Right ventricle myocardium inferior (tissue), 1 donor: Measurements from ENCODE around the gene AMDHD2. TPM values are rescaled to one million over a fixed set of nuclear protein-coding genes. Genes with fewer than 3 reads are reported as not detected.
A peak's percentile ranks its signal among the peaks of the same experiment; 100 is the strongest.

Experiments used
- ATAC-seq: fragments of 200-7000 bp; cut with Tn5 transposase; one replicate; pipeline ENCODE4 v1.9.1; 2020; ENCODE audit warnings: mild to moderate bottlenecking, moderate library complexity
- DNase-seq: peaks from one replicate; pipeline ENCODE4 v3.0.0; 2021; ENCODE audit errors: missing footprints
- intact Hi-C: fragments of 100-400 bp; cut with DNase I; formaldehyde crosslinking; loops from one replicate; pipeline ENCODE4 v1.11.0; 2022
- total RNA-seq: library from RNA; stranded (reverse); fragmentation: NEBNext Ultra II Directional; extraction: Animal tissue kit (Norgen Biotek cat#: 25700); gene quantifications from one replicate; pipeline ENCODE4 v1.2.1, GENCODE V29; 2021
- donor health status: DM: no; HTN: yes; CAD: no; lungs with severe emphysema.

Gene AMDHD2
- total RNA-seq, 1 donor from 2014 or later, result 16.2 TPM

GRCh38 chr16:2480948-2481347 is 39.2 kb upstream of the AMDHD2 start:
- no peak for ATAC-seq
- intact Hi-C loops, result no loop called here
- peak; percentile 57 for DNase-seq

GRCh38 chr16:2481676-2482075 is 38.5 kb upstream of the AMDHD2 start:
- DNase-seq (peak; percentile 16), ATAC-seq (no peak)
- intact Hi-C loops, result no loop called here

DNA sequence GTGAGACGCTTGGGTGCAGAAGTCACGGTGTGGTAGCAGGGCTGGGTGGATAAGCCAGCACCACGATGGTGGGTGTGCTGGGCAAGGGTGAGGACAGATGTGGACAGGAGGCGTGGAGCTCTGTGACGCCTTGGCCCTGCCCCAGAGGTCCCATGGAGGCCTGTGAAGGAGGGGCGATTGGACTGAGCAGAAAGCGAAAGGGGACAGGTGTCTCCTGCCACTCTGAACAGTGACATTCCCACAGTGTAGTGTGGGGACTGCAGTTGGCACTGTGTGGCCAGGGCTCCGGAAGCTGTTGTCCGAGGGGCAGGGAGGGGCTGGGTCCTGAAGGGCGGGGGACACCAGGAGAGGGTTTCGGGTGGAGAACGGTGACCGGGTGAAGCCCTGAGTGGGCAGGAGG is 37.9 kb upstream of the AMDHD2 start:
- peak; percentile 39 for DNase-seq
- intact Hi-C loops, result no loop called here

DNA sequence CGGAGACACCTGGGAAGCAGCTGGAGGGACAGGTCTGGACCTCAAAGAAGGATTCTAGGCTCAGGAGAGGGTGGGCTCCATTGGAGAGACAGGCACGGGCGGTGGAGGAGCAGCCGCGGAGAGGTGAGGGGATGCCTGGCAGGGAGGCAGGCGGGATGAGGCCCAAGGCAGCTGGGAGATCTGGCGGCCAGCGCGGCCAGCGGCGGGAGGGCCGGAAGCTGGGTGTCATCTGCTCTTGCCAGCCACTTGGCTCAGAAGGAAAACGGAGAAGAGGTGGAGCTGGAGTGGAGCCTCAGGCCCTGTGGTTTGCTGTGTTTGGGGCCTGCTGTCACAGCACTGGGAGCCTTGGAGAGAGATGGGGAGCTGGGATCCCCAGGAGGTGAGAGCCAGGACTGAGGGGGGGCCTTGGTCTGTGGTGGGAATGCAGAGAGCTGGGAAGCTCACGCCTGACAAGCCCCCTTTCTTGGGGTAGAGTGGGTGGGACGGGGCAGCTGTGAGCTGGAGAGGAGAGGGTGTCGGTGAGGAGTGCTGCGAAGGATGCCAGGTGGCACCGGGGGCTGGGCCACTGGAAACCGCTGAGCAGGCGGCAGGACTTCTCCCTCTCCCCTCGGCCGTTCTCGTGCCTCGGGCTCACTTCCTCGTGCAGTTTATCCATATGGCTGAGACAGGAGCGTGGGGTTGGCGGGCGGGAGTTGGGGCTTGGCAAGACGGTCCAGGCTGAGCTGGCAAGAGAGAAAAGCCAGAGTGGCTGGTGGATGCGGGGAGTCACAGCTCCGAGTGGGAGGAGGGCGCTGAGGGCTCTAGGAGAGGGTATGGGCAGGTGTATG is 37.2 kb upstream of the AMDHD2 start:
- intact Hi-C loops, result no loop called here
- DNase-seq, result peak; percentile 77

More for the DNA sequence above, 37.9 kb upstream of the AMDHD2 start:
- no peak for ATAC-seq

DNA sequence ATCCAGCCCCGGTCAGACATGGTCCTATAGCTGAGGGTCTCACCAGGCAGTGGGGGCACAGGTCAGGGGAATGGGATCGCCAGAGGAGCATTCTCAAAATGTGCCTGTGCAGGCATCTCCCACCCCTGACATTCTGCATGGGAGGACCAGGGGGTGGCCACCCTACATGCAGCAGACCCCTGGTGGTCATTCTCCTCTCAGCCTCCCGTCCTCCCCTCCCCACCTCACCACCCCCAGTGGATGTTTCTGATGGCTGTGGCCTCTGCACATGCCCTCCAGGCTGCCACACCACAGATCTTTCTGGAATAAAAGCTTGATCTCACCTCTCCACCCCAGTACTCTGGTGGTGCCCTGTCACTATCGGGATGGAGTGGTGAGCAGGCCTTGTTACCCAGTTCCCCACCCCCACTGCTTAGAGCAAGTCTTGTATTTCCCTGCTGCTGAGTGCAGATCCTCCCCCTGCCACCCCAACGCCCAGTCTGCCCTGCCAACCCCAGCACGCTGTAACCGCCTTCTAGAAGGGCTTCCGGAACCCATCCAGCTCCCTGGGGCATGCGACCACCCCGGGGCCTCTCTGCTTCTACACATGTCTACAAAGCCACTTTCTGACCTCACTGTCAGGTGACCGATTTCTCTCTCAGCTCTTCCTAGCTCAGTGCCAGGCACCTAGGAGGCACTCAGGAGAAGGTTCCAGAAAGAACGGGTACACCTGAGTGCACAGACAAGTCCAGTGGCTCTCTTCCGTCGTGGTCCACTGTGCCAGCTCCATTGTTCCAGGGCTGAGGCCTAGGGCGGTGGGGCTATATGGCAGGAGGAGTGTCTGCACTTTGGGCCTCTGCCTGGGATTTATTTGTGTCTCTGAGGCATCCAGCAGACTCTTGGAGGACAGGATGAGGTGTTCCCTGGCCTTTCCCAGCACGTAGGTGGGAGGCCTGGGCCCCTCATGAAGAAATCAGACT is 36.0 kb upstream of the AMDHD2 start:
- DNase-seq (peak; percentile 34), ATAC-seq (no peak)

More for the DNA sequence above, 37.2 kb upstream of the AMDHD2 start:
- peak; percentile 64 for ATAC-seq

GRCh38 chr16:2484898-2485508 is 35.2 kb upstream of the AMDHD2 start:
- ATAC-seq, result no peak
- peak; percentile 32 for DNase-seq
- intact Hi-C loops, result no loop called here

More for the DNA sequence above, 36.0 kb upstream of the AMDHD2 start:
- intact Hi-C loops, result no loop called here

- DNase-seq (peak; percentile 45), ATAC-seq (no peak)
- intact Hi-C loops, result no loop called here
These were observed 34.2 kb upstream of the AMDHD2 start for GRCh38 chr16:2485811-2486507.

DNA sequence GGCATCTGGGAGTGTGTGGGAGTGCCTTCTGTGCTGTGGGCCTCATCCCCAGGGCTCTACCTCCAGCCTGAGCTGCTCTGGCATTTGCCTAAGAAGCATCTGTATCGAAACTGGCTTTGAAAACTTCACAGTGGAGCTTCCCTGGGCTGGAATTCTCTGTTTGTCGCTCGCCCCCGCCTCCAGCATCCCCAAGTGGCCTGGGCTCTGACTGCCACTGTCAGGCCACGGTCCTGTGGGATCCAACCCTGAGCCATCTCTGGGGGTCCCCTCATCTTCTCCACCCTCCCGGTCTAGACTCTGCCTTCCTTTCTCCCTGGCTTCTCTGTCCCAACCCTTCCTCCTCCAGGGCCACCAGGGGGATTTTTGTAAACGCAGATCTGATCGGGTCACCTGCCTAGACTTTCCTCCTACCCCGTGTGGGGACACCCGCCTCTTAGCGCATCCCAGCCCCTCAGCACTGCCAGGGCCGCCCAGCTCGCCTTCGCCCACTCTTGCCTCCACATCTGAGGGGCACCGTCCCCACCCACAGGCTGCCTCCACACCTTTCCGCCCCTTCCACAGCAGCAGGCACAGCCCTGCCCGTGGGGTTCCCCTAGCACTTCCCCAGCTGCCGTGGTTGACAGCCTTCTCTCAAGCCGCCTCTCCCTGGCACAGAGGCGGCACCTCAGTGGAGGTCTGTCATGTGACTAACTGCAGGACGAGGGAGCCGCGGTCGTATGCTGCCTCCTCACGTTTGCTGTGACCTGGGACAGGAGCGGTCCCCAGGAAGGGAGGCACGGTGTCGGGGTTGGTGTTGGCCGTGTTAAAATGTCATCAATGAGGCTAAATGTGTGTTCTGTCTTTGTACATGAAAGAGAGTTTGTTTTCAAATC is 33.3 kb upstream of the AMDHD2 start:
- intact Hi-C loops, result no loop called here
- DNase-seq, result peak; percentile 74
- ATAC-seq, result peak; percentile 69

DNA sequence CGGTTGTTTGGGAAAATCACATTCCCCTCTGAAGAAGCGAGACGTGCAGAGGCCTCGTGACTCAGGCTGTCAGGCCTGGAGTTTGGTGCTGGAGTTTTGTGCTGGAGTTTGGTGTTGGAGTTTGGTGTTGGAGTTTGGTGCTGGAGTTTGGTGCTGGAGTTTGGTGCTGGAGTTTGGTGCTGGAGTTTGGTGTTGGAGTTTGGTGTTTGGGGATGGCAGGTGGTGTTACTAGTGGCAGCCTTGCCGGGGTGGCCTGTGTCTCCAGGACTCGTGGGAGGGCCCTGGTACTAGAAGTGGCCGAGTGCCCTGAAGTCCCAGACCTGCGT is 32.7 kb upstream of the AMDHD2 start:
- ATAC-seq (no peak), DNase-seq (peak; percentile 11)
- intact Hi-C loops, result no loop called here

DNA sequence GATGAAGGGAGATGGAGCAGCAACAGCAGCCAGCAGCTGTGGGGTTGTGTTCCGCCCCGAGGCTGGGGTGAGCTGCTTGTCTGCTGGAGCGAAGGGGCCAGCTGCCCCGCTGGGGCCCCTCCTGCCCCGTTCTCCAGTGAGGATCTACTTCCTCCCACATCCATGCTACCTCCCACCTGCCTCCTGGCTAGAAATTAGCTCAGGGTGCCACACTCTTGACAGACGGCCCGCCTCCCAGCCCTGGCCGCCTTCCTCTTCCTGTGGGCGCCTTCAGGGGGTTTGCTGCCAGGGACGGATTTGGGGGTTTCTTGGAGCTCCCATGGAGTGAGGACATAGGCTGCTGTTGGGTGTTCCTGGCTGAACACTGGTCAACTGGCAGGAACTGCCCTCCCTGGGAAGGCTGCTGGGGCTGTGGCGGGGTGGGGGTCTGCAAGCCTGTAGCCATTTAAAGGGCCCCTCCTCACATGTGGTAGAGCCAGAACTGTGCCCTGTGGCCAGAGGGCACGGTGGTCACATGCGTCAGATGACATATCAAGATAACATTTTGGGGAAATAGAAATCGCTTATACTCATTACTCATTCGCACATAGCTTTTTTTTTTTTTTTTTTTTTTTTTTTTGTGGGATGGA is 32.2 kb upstream of the AMDHD2 start:
- DNase-seq (peak; percentile 43), ATAC-seq (no peak)
- intact Hi-C loops, result no loop called here

DNA sequence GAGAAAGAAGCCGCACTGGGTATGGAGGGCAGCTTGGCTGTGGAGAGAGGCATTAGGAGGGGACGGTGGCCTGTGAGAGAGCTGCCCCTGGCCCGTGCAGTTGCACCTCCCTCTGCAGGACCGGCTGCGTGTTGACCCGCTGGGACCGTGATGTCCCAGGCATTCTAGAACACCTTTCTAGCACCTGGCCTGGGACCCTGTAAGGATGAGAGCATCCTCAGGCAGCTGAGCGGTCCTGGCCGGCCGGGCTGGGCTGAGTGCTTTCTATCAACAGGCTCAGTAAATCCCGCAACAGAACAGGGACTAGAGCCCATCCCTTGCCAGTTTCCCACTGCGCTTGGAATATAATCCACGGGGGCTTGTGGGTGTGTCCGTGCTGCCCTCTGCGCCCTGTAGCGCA is 30.6 kb upstream of the AMDHD2 start:
- peak; percentile 46 for DNase-seq
- no peak for ATAC-seq
- intact Hi-C loops, result no loop called here

DNA sequence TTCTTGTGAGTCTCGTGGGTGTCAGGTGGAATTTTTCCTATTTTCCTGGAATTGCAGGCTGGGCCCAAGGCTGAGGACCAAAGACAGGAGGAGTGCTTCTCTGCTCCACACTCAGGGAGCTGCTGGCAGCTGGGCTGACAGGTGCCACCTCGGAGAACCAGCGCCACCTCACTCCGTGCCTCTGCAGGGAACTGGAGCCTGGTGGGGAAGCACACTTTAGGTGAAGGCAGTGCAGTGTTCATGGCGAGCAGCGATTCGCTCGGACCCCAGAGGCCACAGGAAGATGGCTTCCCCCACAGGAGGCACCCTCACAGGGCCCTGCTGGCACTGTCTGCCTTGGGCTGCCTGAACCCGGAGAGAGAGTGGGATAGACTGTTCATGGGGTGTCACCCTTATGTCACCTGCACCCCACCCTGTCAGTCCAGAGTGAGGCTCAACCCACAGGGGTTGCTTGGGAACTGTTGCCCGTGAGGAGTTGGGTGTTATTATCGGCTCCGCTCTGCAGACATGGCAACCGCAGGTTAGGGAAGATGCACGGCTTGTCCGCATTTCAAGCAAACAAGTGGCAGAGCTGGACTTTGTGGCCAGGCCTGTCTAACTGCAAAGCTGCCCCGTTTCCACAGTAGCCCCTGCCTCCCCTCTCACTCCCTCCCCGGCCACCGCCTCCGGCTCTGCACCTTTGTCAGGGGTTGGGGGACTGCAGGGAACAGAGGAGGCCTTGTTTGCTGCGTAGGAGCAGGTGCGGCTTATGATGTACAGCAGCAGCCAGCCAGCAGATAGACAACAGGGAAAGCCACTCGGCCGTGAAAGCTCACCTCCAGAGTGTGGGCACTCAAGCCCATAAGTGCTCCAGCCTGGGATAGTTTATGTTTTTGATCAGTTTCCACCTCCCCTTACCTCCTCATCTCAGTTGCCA is 29.7 kb upstream of the AMDHD2 start:
- peak; percentile 62 for DNase-seq
- no peak for ATAC-seq
- intact Hi-C loops, result no loop called here

GRCh38 chr16:2492292-2492691 is 27.9 kb upstream of the AMDHD2 start:
- intact Hi-C loops, result no loop called here
- DNase-seq, result no peak
- ATAC-seq, result no peak

- ATAC-seq (no peak), DNase-seq (peak; percentile 49)
- intact Hi-C loops, result no loop called here
These were observed 26.6 kb upstream of the AMDHD2 start for GRCh38 chr16:2493605-2494004.

DNA sequence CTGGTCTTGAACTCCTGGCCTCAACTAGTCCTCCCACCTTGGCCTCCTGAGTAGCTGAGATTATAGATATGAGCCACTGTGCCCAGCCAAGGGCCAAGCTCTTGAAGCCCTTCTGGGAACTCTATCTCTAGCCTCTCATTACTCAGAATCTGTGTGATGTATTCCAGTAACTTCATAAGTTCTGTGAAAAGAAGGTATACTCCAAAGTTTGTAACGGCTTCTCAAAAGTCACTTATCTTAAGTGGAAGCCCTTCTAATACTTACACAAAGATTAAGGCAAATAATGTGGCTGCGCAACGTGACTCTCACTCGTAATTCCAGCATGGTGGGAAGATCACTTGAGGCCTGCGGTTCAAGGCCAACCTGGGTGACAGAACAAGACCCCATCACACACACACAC is 25.6 kb upstream of the AMDHD2 start:
- no peak for ATAC-seq
- no peak for DNase-seq
- intact Hi-C loops, result loop anchor here (5.0 kb wide), 1 partner anchor 32 kb away; the partner anchor contains the start of gene TEDC2

- DNase-seq (peak; percentile 40), ATAC-seq (no peak)
- intact Hi-C loops, result loop anchor here (5.0 kb wide), 1 partner anchor 33 kb away; the partner anchor contains the start of gene TEDC2
These were observed 25.1 kb upstream of the AMDHD2 start for GRCh38 chr16:2495041-2495440.
